ENCODE results near the gene NFX1.
A peak's percentile ranks its signal among the peaks of the same experiment; 100 is the strongest.
"Not testable (repeated sequence)": the region's sequence is repeated elsewhere in the genome, so short reads cannot be mapped to it uniquely, and the experiment has no call there.

The NFX1 gene

DNA sequence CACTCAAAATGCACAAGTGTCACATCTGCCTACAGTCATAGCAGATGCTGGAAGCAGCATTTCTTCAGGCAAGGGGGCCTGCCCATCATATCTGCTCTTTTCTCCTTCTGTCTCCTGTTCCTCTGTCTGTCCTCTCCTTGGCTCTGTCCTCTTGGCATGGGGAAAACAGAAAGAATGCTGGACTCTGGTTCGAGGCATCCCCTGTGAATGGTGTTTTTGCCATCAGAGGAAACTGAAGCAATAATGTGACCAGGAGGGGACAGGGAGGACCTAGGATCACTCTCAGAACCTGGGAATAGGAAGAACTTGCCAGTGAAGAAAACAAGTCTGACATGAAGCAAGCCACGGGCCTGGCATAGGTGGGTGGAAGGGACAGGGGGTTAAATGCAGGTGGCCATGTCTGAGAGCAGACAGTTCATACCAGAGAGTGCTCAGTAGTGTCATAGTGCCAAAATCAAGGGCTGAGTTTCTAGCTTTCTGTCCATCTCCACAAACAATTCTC, 76.7 kb downstream of the NFX1 start:
- DNase-seq = no peak

- DNase-seq = no peak
These were observed 82.6 kb downstream of the NFX1 start for GRCh38 chr9:33372900-33373299.

GRCh38 chr9:33374190-33374589, 83.9 kb downstream of the NFX1 start:
- no peak for DNase-seq

GRCh38 chr9:33374634-33375237, 84.4 kb downstream of the NFX1 start:
- DNase-seq = peak; percentile 7

DNA sequence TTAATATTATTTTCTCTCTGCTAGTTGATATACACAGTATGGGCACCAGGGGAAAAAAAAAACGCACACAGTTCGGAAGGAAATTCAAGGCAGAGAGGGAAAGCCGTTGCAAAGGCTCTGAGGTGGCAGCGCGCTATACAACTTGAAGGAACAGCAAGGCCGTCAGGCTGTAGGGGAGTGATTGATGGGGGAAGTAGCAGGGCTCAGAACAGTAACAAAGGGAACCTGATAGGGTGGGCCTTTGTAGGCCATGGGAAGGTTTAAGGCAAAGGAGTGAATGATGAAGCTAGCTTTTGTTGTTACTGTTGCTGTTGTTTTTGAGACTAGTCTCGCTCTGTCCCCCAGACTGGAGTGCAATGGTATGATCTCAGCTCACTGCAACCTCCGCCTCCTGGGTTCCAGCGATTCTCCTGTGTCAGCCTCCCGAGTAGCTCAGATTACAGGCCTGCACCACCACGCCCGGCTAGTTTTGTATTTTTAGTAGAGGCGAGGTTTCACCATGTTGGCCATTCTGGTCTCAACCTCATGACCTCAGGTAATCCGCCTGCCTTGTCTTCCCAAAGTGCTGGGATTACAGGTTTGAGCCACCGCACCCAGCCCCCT, 85.0 kb downstream of the NFX1 start:
- no peak for DNase-seq

DNA sequence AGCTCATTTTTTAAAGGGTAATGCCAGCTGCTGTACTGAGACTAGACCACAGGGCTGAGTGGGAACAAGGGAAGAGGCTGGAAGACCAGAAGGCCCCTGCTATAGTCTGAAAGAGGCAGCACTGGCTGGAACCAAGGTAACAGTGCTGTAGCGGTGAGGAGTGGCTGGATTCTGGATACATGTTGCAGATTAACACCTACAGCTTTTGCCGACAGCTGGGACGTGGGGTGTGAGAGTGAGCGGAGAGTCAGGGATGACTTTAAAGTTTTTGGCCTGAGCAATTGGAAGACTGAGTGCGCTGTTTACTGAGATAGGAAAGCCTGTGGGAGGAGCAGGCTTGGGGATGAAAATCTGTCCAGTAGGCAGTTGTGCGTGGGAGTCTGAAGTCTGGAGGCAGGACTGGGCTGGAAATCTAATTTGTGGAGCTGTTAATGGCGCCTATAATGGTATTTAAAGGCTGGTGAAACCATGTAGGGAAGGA, 85.6 kb downstream of the NFX1 start:
- DNase-seq = no peak

DNA sequence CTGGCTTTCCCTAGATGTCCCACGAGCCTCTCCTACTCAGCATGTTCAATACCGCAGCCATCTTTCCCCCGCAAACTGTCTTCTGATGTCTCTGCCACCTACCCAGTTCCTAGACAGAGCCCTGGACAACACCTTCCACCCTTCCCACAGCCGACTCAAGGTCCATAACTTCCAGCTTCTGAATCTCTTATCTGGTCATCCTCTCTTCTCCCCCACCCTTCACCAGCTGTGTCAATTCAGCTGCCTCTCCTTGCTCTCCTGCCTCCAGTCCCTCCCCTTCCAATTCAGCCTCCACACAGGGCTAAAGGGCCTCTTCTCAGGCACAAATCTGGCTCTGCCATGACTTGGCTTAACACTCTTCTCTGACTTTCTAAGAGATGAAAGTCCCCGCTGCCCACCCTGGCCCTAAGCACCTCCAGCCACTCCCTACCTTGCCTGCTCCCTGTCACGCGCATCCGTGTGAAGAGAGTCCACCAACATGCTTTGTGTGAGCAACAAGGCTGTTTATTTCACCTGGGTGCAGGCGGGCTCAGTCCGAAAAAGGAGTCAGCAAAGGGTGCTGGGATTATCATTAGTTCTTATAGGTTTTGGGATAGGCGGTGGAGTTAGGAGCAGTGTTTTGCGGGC, 86.9 kb downstream of the NFX1 start:
- DNase-seq = no peak

DNA sequence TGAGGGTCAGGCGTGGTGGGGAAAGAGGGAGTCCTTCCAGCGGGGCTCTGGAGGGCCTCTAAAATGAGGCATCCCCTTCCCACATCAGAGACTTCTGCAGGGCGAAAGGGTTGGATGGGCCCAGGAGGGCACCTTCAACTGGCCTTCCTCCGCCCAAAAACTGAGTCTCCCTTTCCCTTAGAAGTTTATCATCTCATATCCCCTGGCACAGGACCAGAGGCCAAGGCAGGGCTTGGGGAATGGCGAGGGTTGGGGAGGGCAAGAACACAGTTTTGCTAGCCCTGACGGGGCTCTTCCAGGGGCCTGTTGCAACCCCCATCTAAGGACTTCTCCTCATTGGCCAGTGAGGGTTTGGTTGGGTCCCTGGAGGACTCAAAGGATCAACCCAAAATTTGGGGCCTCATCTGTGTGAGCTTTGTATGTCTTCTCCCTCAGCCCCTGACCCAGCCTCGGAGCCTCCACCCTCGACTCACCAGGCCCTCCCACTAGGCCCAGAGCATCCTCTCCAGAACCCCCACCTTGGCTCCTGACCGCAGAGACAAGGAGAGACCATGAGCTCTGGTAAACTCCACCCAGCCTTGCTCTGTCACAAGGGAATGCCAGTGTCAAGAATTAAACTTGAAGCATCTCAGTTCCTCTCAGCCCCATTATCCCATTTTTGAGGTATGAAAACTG, 87.9 kb downstream of the NFX1 start:
- DNase-seq = no peak

DNA sequence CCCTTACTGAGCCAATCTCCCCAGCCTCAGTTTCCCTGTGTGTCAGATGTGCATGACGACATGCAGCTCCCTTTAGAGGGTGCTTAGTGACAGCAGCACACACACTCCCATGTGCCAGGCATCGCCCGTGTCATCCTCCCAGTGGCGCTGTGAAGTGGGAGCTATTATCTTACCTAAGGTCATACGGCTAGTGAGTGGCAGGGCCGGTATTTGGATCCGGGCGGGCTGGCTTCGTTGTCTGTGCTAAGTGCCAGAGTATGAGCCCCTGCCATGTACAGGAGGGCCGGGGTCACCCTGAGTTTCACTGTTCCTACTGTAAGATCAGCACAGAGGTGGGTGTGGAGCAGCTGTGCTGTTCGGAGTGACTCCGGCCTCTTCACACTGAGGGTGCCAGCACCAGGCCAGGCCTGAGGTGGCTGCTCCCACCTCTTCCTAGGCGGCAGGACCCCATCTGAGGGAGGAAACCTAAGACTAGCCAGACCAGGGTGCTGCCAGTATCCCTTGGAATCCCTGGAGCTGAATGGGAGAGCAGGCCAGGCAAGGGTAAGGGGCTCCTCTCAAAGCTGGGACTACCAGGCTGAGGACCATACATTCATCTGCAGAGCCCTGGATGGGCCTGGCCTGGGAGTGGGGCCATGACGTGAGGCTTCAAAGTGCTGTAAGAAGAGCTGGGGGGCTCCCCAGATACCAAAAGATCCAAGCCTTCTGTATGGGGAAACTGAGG, 89.5 kb downstream of the NFX1 start:
- no peak for DNase-seq

DNA sequence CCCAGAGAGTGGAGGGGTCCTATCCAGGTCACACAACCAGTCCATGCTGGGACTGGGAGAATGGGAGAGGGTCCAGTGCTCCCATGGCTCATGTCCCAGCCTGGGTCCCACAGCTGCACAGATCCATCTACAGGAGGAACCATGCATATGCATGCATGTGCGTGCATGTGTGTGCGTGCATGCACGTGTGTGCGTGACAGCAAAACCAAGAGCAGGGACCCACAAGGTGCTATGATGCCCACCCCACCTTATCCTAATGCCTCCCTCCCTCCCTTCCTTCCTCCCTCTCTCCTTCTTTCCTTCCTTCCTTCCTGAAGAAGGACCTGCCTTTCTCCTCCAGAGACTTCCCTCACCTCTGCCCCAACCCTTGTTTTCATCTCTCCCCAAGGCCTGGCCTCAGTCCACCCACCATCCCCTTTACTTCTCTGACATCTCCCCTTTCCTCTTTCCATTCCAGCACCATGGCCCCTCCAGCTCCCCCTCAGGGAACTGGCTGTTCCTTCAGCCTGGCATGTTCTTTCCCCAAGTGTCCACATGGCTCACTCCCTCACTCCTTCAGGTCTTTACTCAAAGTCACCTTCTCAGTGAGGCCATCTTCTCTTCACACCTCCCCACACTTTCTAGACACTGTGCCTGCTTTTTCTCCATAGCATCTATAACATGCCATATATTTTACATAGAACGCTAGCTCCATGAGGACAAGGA, 90.2 kb downstream of the NFX1 start:
- no peak for DNase-seq

DNA sequence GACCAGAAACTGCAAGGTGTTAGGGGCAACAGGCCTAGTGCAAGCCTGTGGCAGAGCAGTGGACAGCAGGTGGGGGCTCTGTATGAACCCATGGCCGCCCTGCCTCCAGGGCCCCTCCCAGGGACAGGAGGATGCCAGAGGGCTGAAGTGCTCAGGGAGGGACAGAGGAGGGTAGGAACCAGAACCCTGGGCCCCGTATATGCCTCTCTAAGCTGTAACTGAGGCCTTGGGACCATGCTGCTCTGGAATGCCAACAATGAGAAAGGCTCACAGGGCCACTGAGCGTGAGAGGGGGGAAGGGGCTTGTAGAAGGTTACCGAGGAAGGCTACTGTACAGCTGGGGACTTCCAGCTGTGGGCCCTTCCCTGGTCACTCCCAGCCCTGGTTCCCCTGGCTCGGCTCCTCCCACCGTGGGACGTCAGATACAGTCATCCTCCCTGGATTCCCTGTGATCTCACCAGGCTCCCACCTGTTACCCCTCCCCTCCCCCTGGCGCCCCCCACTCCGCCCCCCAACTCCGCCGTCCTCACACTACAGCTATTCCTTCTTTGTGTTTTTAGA, 91.0 kb downstream of the NFX1 start:
- DNase-seq = no peak

- not testable (repeated sequence) for DNase-seq
These were observed 92.1 kb downstream of the NFX1 start for GRCh38 chr9:33382397-33382796.

- DNase-seq = not testable (repeated sequence)
These were observed 93.1 kb downstream of the NFX1 start for GRCh38 chr9:33383396-33383795.

GRCh38 chr9:33385536-33385935, 95.2 kb downstream of the NFX1 start:
- DNase-seq = not testable (repeated sequence)

GRCh38 chr9:33385979-33386640, 95.8 kb downstream of the NFX1 start:
- DNase-seq = not testable (repeated sequence)

DNA sequence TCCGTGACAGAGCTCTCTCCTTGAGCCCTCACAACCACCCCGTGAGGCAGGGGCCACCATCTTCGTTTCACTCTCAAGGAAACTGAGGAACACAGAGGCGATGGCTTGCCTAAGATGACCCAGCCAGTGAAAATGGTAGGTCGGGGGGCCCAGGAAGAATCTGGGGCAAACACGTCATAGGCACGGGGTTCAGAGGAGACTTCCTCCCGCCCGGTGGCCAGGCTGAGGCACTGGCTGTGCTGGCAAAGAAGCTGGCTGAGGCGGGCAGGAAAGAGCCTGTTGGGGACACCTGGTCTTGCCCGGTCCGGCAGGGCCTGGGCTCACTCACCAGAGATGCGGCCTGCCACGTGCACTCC, 96.3 kb downstream of the NFX1 start:
- DNase-seq = not testable (repeated sequence)

GRCh38 chr9:33386998-33387397, 96.7 kb downstream of the NFX1 start:
- not testable (repeated sequence) for DNase-seq

DNA sequence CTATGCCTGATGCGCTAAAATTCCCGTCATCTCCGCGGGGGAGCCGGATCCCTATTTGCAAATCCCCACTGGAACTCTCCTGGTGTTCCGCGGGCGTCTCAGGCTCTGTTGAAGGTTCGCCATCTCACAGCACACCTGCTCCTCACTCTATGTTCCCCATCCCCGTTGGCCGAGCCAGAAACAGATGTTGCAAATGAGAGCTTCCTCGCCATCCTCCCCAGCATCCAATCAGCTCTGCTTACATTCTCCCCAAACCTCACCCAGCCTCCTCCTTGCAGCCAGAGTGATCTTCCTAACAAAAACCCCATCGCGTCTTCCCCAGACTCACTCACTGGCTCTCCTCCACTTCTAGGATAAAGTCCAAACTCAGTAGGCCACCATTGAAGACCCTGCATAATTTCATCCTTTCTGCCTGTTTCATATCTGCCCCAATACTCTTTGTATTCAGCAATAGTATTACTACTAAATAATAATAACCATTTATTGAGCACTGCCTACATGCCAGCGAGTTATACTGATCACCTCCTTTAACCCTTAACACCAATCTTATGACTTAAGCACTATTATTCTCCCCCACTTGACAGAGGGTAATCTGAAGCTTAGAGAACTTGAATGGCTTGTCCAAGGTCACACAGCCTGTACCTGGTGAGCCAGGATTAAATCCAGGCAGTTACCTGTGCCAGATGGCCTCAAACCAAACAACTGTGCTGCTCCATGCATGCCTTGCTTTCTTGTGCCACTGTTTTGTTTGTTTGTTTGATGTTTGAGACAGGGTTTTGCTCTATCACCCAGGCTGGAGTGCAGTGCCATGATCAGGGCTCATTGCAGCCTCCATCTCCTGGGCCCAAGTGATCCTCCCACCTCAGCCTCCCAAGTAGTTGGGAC, 98.0 kb downstream of the NFX1 start:
- no peak for DNase-seq

- DNase-seq = peak; percentile 79
These were observed 100.9 kb downstream of the NFX1 start for GRCh38 chr9:33391111-33391771.

DNA sequence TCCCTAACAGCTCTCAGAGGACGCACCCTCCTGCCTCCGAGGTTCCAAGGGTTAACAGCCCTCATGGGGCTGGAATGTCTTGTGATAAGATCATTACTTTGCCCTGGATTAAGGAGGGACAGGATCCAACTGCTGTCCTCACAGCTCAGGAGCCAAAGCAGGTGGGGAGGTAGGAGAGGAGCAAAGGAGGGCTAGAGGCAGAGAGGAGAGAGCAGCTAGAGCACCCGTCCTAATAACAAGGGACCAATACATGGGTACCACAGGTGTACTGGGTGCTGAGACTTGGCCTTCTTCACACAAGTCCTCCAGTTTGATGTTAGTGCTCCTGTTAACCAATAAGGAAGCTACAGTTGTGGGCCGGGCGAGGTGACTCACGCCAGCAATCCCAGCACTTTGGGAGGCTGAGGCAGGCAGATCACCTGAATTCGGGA, 102.3 kb downstream of the NFX1 start:
- DNase-seq = not testable (repeated sequence)

Data from T1000 (cell line).